T-helper 17 cell (primary cell): ENCODE measurements around the gene INSRR. TPM values are rescaled to one million over a fixed set of nuclear protein-coding genes. Genes with fewer than 3 reads are reported as not detected.

ENCODE experiments used
- ATAC-seq: fragments of 150-1000 bp; cut with Tn5 transposase; 2 replicates; pipeline ENCODE4 v1.10.0; 2021; ENCODE audit warnings: mild to moderate bottlenecking, moderate library complexity
- DNase-seq, 3 donors: peaks; one replicate each; pipeline versions ENCODE4 v3.0.0 to v3.0.0-alpha.2; 2020 to 2021
- H3K9me3 ChIP-seq: one replicate; pipeline ENCODE4 v1.7.0; 2013; ENCODE audit warnings: low read length, mild to moderate bottlenecking; ENCODE audit not compliant: control insufficient read depth, poor library complexity, severe bottlenecking
- H3K27ac Mint-ChIP-seq: one replicate; pipeline ENCODE4 v1.8.0; 2022; ENCODE audit warnings: mild to moderate bottlenecking, moderate library complexity, mixed read lengths
- H3K27me3 Mint-ChIP-seq: one replicate; pipeline ENCODE4 v1.8.0; 2022; ENCODE audit warnings: mixed read lengths
- H3K36me3 Mint-ChIP-seq: one replicate; pipeline ENCODE4 v1.8.0; 2022; ENCODE audit warnings: low read depth, mixed read lengths
- H3K4me1 Mint-ChIP-seq: one replicate; pipeline ENCODE4 v1.8.0; 2022; ENCODE audit warnings: mild to moderate bottlenecking, mixed read lengths
- H3K4me3 Mint-ChIP-seq: one replicate; pipeline ENCODE4 v1.8.0; 2022; ENCODE audit warnings: mild to moderate bottlenecking, moderate library complexity, mixed read lengths
- total RNA-seq, 4 donors: library from RNA in 2 of 4; stranded (reverse) in 2 of 4; gene quantifications; one replicate each; pipeline ENCODE4 v1.2.3 and lab custom pipeline; 2022 to 2026

The INSRR gene
- total RNA-seq, 2 donors from 2014 or later = not detected

DNA sequence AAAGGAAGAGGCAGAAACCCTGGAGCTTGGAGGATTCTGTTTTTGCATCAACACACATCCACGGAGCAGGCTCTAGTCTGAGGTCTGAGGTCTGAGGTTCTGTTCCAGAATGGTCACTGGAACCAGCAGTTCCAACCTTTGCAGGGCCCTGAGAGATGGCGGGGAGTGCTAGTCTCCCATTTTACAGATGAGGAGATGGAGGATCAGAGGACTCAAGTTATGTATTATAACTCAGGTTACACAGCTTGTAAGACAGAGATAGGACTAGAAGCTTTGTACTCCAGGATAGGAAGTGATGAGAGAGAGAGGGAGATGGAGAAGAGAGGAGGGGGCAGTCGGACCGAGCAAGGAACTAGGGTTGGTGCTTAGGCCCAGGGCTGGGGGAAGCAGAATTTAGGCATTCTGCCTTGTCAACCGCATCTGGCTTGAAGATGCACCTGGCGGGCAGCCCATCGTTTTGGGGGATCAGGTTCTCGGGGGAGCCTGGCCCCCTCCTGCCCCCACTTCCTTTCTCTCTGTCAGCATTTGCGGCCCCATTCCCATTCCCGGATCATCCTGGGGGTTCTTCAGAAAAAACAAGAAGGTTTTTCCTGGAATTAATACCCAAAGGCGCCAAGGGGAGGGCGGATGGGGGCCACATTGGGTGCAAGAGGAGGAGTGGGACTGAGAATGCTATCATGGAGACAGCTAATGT is 40.2 kb upstream of the INSRR start:
- DNase-seq (no peak), ATAC-seq (no peak)
- H3K27ac Mint-ChIP-seq = no peak overlapping the region

GRCh38 chr1:156898161-156898566 is 39.2 kb upstream of the INSRR start:
- peaks cover 3% of the 10 kb centered on the region for H3K36me3 Mint-ChIP-seq
- H3K27me3 Mint-ChIP-seq = peaks cover 54% of the 10 kb centered on the region
- no peak overlapping the region for H3K4me3 Mint-ChIP-seq
- H3K9me3 ChIP-seq = no peaks in the 10 kb centered on the region
- peaks cover 13% of the 10 kb centered on the region for H3K4me1 Mint-ChIP-seq
- no peak overlapping the region for H3K27ac Mint-ChIP-seq
- ATAC-seq (no peak), DNase-seq (no peak)

More for the DNA sequence above, 40.2 kb upstream of the INSRR start:
- peaks cover 53% of the 10 kb centered on the region for H3K27me3 Mint-ChIP-seq
- H3K36me3 Mint-ChIP-seq = peaks cover 3% of the 10 kb centered on the region
- H3K4me3 Mint-ChIP-seq = no peak overlapping the region
- peaks cover 13% of the 10 kb centered on the region for H3K4me1 Mint-ChIP-seq
- H3K9me3 ChIP-seq = no peaks in the 10 kb centered on the region

GRCh38 chr1:156897078-156897825 is 38.3 kb upstream of the INSRR start:
- no peak overlapping the region for H3K4me3 Mint-ChIP-seq
- DNase-seq (no peak), ATAC-seq (no peak)
- H3K36me3 Mint-ChIP-seq = peaks cover 3% of the 10 kb centered on the region
- no peaks in the 10 kb centered on the region for H3K9me3 ChIP-seq
- H3K27me3 Mint-ChIP-seq = peaks cover 57% of the 10 kb centered on the region
- no peak overlapping the region for H3K27ac Mint-ChIP-seq
- peaks cover 18% of the 10 kb centered on the region for H3K4me1 Mint-ChIP-seq

DNA sequence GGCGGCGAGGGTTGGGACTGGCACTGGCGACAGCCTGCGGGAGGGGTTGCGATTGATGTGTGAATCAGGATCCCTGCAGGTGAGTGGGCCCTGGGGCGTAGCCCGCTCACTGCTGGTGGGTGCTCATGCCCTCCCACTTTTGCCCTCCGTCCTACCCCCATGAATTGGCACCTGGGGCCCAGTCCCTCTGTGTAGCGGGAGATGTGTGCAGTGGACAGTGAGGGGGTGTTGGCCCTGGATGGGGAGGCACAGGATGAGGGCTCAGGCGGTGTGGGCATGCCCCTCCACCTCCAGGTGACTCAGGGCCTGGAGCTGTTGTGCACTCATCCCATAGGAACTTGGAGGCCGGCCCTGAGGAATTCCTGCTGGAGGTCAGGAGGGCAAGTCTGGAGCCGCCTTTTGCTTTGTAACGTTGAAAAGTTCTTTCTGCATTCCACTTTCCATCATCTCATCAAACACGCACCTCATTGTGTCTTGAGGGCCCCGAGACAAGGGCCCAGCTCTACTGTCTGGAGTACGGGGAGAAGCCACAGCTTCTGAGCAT is 37.6 kb upstream of the INSRR start:
- no peak overlapping the region for H3K27ac Mint-ChIP-seq
- no peak for DNase-seq
- peaks cover 50% of the 10 kb centered on the region for H3K27me3 Mint-ChIP-seq
- H3K4me1 Mint-ChIP-seq = peaks cover 24% of the 10 kb centered on the region
- no peak overlapping the region for H3K4me3 Mint-ChIP-seq
- ATAC-seq = no peak
- peaks cover 3% of the 10 kb centered on the region for H3K36me3 Mint-ChIP-seq
- H3K9me3 ChIP-seq = no peaks in the 10 kb centered on the region

DNA sequence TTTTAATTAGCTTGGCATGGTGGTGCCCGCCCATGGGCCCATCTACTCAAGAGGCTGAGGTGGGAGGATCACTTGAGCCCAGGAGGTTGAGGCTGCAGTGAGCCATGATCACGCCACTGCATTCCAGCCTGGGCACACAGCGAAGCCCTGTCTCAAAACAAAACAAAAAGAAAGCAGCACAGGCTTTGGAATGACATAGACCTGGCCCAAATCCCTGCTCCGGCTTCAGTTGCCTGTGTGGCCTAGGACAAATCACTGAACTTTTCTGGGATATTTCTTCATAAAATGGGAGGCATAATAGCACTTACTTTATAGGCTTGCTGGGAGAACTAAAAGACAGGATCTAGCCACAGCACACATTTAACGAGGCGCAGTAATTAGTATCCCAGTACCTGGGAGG is 37.0 kb upstream of the INSRR start:
- peaks cover 3% of the 10 kb centered on the region for H3K36me3 Mint-ChIP-seq
- no peak overlapping the region for H3K27ac Mint-ChIP-seq
- H3K4me3 Mint-ChIP-seq = no peak overlapping the region
- peaks cover 46% of the 10 kb centered on the region for H3K27me3 Mint-ChIP-seq
- ATAC-seq = no peak
- no peaks in the 10 kb centered on the region for H3K9me3 ChIP-seq
- DNase-seq = no peak
- peaks cover 24% of the 10 kb centered on the region for H3K4me1 Mint-ChIP-seq

DNA sequence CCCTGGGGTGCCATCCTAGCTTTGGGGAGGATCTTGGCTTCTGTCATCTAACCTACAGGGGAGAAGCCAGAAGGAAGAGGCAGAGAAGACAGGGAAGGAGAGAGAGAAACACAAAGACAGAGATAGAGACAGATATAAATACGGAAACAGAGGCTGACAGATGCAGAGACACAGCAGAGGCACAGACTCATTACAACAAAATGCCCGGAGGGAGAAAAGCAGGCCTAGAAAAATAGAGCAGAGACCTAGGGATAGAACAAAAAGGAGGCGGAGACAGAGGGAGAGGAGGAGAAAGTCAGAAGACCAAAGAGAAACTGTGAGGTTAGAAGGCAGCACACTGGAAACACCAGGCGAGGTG is 36.5 kb upstream of the INSRR start:
- no peak overlapping the region for H3K27ac Mint-ChIP-seq
- peaks cover 47% of the 10 kb centered on the region for H3K27me3 Mint-ChIP-seq
- H3K36me3 Mint-ChIP-seq = peaks cover 3% of the 10 kb centered on the region
- H3K4me3 Mint-ChIP-seq = peak overlapping the region; percentile 41
- peaks cover 25% of the 10 kb centered on the region for H3K4me1 Mint-ChIP-seq
- no peak for ATAC-seq
- H3K9me3 ChIP-seq = no peaks in the 10 kb centered on the region
- no peak for DNase-seq

- H3K27ac Mint-ChIP-seq = no peak overlapping the region
- H3K36me3 Mint-ChIP-seq = peaks cover 3% of the 10 kb centered on the region
- H3K4me3 Mint-ChIP-seq = no peak overlapping the region
- peaks cover 29% of the 10 kb centered on the region for H3K4me1 Mint-ChIP-seq
- H3K27me3 Mint-ChIP-seq = peaks cover 53% of the 10 kb centered on the region
- ATAC-seq (no peak), DNase-seq (no peak)
- no peaks in the 10 kb centered on the region for H3K9me3 ChIP-seq
Measured at GRCh38 chr1:156894711-156895454, 36.0 kb upstream of the INSRR start.

GRCh38 chr1:156894001-156894400 is 35.1 kb upstream of the INSRR start:
- DNase-seq (no peak), ATAC-seq (no peak)
- Mint-ChIP-seq H3K36me3 (peaks cover 4% of the 10 kb centered on the region), H3K4me3 (peak overlapping the region; percentile 47), H3K27me3 (peaks cover 57% of the 10 kb centered on the region), H3K4me1 (peaks cover 32% of the 10 kb centered on the region), H3K27ac (no peak overlapping the region)
- no peaks in the 10 kb centered on the region for H3K9me3 ChIP-seq

DNA sequence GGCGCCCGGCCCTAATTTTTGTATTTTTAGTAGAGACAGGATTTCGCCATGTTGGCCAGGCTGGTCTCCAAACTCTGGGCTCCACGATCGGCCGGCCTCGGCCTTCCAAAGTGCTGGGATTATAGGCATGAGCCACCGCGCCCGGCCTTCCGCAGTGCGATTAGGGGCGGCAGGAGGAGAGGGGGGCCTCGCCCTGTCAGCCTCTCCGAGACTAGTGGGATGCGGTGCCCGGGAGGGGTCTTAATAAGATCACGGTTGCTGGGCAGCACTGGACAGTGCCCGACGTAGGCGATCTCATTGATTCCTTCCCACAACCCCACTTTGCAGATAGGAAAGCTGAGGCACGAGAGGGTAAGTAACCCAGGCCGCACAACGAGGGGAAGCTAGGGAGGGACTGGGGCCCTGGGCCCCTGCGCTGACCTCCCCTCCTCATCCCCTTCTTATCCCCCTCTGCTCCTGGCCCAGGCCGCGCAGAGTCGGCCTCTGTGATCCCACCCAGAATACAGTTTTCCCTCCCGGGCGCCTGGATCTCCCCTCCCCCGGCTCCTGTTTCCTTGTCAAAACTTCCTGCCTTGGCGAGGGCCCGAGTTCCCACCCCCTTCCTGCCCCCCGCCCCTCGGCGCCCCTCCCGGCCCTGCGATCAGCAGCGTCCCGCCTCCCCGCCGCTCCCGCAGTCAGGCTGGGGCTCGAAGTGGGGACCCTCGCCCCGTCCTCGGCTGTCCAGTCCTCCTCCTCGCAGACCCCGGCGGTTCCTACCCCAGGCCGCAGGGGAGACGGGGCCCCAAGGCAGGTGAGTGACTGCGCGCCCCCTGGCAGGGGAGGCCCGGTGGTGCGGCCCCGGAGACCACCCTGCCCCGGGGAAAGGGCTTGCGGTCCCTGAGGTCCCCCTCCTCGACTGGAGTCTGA is 34.4 kb upstream of the INSRR start, which contains the start of gene PEAR1:
TSS of gene PEAR1 (plus strand) at position 671 of the 906 bp plus-strand sequence. CDS start 10,209 bp downstream, outside the sequence.
- Mint-ChIP-seq H3K4me3 (peak within 1 kb of the TSS; percentile 80), H3K27me3 (peaks cover 57% of the 10 kb centered on the region), H3K27ac (no peak within 1 kb of the TSS), H3K36me3 (peaks cover 4% of the 10 kb centered on the region), H3K4me1 (peaks cover 28% of the 10 kb centered on the region)
- ATAC-seq (no peak), DNase-seq (no peak)
- no peaks in the 10 kb centered on the region for H3K9me3 ChIP-seq

DNA sequence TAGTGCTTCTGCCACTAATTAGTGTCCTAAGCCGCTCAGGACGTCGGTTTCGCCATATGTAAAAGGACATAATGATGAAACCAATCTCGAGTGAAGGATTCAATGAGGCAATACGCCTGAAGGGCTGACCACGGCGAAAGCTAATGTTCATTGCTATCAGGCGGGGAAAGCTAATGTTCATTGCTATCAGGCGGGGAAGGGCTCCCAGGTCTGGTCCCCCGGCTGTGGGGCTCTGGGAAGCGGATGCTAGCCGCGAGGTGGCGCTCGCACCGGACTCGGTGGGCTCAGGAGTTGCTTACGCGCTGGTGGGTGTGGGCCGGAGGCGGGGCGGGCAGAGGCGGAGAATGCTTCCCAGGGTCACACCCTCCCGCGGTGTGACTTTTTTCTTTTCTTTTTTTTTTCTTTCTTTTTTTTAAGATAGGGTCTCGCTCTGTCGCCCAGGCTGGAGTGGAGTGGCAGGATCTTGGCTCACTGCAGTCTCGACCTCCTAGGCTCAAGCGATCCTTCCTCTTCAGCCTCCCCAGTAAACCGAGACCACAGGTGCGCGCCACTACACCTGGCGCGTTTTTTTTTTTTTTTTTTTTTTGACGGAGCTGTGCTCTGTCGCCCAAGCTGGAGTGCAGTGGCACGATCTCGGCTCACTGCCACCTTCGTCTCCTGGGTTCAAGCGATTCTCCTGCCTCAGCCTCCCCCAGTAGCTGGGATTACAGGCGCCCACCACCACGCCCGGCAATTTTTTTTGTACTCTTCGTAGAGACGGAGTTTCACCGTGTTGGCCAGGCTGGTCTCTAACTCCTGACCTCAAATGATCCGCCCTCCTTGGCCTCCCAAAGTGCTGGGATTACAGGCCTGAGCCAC is 33.5 kb upstream of the INSRR start:
- no peaks in the 10 kb centered on the region for H3K9me3 ChIP-seq
- Mint-ChIP-seq H3K4me3 (peak overlapping the region; percentile 80), H3K27ac (no peak overlapping the region), H3K4me1 (peaks cover 24% of the 10 kb centered on the region), H3K27me3 (peaks cover 53% of the 10 kb centered on the region), H3K36me3 (peaks cover 4% of the 10 kb centered on the region)
- ATAC-seq (peak; percentile 96), DNase-seq (peak; percentile 73 to 78 (median 75))

DNA sequence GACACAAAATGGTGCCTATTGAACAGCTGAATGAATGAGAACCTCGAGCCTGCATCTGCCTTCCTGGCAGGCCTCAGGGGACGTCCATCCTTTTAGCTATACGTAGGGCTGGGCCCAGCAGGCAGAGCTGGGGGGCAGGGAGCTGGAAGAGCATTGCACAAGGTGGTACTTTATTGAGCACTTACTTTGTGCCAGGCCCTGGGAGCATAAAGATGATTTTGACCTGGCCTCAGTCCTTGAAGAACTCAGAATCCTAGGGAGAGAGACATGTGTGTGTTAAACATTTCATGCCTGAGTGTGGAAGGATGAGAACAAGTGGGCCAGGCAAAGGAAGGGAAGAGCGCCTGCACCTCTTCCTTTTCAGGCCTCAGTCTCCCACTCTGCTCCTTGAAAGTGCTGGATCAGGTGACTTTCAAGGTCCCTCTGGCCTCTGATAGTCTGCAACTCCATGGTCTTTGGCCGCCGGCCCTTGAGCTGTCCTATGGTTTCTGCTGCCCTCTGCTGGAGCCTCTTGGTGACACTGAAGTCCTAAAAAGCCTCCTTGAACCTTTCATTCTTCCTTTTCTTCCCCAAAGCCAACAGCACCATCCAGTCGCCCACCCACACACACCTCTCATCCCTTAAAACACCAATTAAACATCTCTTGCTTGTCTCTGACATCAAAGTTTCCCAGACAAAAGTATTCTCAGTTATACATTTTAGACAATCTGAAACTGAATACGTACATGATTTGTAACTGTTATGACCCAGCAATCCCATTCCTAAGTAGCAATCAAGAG is 31.1 kb upstream of the INSRR start:
- H3K27ac Mint-ChIP-seq = peak overlapping the region; percentile 24
- ATAC-seq = peak; percentile 27
- peaks cover 21% of the 10 kb centered on the region for H3K4me1 Mint-ChIP-seq
- H3K27me3 Mint-ChIP-seq = peaks cover 56% of the 10 kb centered on the region
- H3K36me3 Mint-ChIP-seq = peaks cover 4% of the 10 kb centered on the region
- peak overlapping the region; percentile 55 for H3K4me3 Mint-ChIP-seq
- DNase-seq = peak; percentile 26 to 35 (median 27)
- H3K9me3 ChIP-seq = no peaks in the 10 kb centered on the region
